ENCODE results near the gene NDUFAB1. TPM values are rescaled to one million over a fixed set of nuclear protein-coding genes. Genes with fewer than 3 reads are reported as not detected.

The NDUFAB1 gene
- total RNA-seq, 1 experiment from 2014 or later = 189 TPM

DNA sequence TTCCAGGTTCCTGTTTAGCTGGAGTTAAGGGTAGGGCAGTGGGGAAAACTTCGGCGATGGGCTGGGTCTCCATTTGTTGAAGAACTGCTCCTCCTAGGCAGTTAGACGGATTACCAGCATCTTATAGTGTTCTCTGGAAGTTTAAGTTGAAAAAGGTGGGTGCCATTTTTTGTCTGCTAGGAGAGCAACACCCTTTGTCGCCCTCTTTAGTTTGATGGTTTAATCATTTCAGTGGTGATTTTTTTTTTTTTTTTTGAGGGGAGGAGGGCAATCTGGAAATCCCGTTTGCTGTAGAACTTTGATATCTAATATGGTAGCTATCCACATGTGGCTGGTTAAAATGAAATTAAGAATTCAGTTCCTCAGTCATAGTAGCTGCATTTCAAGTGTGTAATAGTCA lies 34.5 kb downstream of the NDUFAB1 start (continued):
- TF ChIP-seq, protein P1, sequence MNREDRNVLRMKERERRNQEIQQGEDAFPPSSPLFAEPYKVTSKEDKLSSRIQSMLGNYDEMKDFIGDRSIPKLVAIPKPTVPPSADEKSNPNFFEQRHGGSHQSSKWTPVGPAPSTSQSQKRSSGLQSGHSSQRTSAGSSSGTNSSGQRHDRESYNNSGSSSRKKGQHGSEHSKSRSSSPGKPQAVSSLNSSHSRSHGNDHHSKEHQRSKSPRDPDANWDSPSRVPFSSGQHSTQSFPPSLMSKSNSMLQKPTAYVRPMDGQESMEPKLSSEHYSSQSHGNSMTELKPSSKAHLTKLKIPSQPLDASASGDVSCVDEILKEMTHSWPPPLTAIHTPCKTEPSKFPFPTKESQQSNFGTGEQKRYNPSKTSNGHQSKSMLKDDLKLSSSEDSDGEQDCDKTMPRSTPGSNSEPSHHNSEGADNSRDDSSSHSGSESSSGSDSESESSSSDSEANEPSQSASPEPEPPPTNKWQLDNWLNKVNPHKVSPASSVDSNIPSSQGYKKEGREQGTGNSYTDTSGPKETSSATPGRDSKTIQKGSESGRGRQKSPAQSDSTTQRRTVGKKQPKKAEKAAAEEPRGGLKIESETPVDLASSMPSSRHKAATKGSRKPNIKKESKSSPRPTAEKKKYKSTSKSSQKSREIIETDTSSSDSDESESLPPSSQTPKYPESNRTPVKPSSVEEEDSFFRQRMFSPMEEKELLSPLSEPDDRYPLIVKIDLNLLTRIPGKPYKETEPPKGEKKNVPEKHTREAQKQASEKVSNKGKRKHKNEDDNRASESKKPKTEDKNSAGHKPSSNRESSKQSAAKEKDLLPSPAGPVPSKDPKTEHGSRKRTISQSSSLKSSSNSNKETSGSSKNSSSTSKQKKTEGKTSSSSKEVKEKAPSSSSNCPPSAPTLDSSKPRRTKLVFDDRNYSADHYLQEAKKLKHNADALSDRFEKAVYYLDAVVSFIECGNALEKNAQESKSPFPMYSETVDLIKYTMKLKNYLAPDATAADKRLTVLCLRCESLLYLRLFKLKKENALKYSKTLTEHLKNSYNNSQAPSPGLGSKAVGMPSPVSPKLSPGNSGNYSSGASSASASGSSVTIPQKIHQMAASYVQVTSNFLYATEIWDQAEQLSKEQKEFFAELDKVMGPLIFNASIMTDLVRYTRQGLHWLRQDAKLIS (CRISPR knock-in tag; IDR thresholded peaks at IDR 0.05; ENCODE audit: borderline replicate concordance) = no peak
- TF ChIP-seq, protein P2, sequence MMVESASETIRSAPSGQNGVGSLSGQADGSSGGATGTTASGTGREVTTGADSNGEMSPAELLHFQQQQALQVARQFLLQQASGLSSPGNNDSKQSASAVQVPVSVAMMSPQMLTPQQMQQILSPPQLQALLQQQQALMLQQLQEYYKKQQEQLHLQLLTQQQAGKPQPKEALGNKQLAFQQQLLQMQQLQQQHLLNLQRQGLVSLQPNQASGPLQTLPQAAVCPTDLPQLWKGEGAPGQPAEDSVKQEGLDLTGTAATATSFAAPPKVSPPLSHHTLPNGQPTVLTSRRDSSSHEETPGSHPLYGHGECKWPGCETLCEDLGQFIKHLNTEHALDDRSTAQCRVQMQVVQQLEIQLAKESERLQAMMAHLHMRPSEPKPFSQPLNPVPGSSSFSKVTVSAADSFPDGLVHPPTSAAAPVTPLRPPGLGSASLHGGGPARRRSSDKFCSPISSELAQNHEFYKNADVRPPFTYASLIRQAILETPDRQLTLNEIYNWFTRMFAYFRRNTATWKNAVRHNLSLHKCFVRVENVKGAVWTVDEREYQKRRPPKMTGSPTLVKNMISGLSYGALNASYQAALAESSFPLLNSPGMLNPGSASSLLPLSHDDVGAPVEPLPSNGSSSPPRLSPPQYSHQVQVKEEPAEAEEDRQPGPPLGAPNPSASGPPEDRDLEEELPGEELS (CRISPR knock-in tag; IDR thresholded peaks at IDR 0.05) = no peak
- TF ChIP-seq TCF7 (CRISPR knock-in tag; IDR thresholded peaks at IDR 0.05; ENCODE audit: low read depth) (no peak), GTF2I (CRISPR knock-in tag; conservative IDR thresholded peaks at IDR 0.05) (no peak)

DNA sequence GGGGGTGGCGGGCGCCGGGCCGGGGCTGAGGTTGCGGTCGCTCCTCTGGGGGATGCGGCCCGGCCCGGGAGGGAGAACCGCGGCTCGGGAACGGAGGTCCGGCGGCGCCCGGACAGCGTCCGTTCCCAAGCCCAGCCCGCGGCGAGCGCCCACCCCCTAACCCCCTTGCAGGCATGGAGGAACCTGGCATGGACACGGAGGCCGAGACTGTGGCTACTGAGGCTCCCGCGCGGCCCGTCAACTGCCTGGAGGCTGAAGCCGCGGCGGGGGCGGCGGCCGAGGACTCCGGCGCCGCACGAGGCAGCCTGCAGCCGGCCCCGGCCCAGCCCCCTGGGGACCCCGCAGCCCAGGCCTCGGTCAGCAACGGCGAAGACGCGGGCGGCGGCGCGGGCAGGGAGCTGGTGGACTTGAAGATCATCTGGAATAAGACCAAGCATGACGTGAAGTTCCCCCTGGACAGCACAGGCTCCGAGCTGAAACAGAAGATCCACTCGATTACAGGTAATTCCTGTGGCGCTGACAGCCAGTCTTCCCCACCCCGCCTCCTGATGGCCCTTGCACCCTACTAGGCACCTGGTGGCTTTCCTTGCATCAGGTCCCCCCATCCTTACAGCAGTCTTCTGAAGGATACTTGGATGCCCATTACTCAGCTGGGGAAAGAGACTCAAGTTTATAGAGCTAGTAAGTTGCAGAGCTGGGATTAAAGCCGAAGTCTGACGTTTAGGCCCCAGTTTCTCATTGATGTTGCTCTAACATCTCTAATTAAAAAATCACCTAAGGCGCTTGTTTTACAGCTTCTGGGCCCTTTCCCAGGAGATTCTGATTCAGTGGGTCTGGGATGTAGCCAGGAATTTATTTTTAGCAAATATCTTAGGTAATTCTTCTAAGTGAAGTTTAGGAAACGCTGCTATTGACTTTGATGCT lies 38.1 kb downstream of the NDUFAB1 start:
- H3K27ac Mint-ChIP-seq = 0 out of 2 replicates have a peak overlapping the region, but pooled peaks have one; percentile 32
- peak; percentile 4; the same call in 1 of the 2 replicates for ATAC-seq

DNA sequence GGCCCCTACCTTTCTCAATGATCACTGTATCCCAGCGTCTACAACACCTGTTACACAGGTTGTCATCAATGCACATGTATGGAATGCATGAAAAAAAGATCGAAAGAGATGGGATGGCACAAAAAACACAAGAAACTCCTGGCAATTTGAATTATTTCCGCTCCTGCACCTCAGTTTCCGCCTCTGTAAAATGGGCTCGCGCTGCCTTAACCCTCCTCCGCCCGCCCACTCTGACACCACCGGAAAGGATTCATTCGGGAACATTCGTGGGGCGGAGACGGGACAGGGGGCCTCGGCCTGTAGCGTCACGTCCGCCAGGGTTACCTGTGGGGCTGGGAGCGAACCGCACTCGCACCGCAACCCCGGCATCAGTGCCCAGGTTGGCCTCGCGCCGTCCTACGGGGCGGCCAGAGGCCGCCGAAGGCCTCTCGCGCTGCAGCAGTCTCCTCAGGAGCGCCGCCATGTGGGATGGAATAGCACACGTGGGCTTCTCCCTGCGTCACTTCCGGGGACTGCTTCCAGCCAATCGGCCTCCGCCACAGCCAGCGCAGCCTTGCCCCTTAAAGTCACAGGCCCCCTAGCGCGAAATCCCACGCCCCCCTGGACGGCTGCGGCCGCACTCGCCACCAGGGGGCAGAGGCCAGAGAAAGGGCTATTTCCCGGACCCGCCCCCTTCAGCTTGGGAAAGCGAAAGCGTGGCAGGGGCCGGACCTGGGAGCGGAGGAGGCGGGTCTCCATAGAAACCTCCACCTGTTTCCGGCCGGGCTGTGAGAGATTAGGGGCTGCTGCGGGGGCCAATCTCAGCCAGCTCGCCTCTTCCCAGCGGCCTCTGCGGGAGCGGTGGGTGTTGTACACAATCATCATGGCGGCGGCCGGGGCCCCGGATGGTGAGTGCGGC lies 39.0 kb downstream of the NDUFAB1 start, which contains the start of the genes EARS2 and UBFD1:
TSS of gene EARS2 (minus strand) at position 470 of the 898 bp plus-strand sequence. CDS start at position 463, 7 bp downstream.
TSS of gene UBFD1 (plus strand) at position 847 of the 898 bp plus-strand sequence. CDS start at position 863, 16 bp downstream.
- peak; percentile 95 for ATAC-seq
- Mint-ChIP-seq H3K27ac (peak within 1 kb of the TSS; percentile 85), H3K9me3 (no peaks in the 10 kb centered on the region), H3K36me3 (peaks cover 35% of the 10 kb centered on the region), H3K4me3 (peak within 1 kb of the TSS; percentile 90), H3K4me1 (peaks cover 18% of the 10 kb centered on the region), H3K27me3 (ENCODE audit: low read depth) (no peaks in the 10 kb centered on the region)
- CTCF ChIA-PET = interaction anchor here (0.6 to 2.3 kb wide), 14 partner anchors 12 to 488 kb away, joined by 3 to 22 read pairs (median 4); partner anchors contain the start of genes DCTN5 and NDUFAB1
- peak; percentile 98 for DNase-seq (ENCODE audit: low spot score)
- POLR2A ChIA-PET = interaction anchor here (0.6 to 1.8 kb wide), 5 partner anchors 39 to 104 kb away, joined by 3 to 7 read pairs (median 4); partner anchors contain the start of genes COG7, DCTN5, GGA2 and NDUFAB1
- TF ChIP-seq, protein P3, sequence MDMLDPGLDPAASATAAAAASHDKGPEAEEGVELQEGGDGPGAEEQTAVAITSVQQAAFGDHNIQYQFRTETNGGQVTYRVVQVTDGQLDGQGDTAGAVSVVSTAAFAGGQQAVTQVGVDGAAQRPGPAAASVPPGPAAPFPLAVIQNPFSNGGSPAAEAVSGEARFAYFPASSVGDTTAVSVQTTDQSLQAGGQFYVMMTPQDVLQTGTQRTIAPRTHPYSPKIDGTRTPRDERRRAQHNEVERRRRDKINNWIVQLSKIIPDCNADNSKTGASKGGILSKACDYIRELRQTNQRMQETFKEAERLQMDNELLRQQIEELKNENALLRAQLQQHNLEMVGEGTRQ (CRISPR knock-in tag; IDR thresholded peaks at IDR 0.05) = peak; percentile 93
- TF ChIP-seq RELA (CRISPR knock-in tag; IDR thresholded peaks at IDR 0.05; ENCODE audit: borderline replicate concordance) = no peak
- TF ChIP-seq GRHL2 (CRISPR knock-in tag; IDR thresholded peaks at IDR 0.05; ENCODE audit: insufficient replicate concordance, severe bottlenecking) = no peak
- 0 out of 2 replicates have a peak, but pooled peaks have one; percentile 51 for TF ChIP-seq NR2C2 (CRISPR knock-in tag; IDR thresholded peaks at IDR 0.05)
- TF ChIP-seq, protein P1 (CRISPR knock-in tag; IDR thresholded peaks at IDR 0.05; ENCODE audit: borderline replicate concordance) = no peak
- peak; percentile 63 for TF ChIP-seq NFYB (CRISPR knock-in tag; conservative IDR thresholded peaks at IDR 0.05; ENCODE audit: low read depth)
- TF ChIP-seq SP1 (CRISPR knock-in tag; conservative IDR thresholded peaks at IDR 0.05) = peak; percentile 93
- TF ChIP-seq, protein P4, sequence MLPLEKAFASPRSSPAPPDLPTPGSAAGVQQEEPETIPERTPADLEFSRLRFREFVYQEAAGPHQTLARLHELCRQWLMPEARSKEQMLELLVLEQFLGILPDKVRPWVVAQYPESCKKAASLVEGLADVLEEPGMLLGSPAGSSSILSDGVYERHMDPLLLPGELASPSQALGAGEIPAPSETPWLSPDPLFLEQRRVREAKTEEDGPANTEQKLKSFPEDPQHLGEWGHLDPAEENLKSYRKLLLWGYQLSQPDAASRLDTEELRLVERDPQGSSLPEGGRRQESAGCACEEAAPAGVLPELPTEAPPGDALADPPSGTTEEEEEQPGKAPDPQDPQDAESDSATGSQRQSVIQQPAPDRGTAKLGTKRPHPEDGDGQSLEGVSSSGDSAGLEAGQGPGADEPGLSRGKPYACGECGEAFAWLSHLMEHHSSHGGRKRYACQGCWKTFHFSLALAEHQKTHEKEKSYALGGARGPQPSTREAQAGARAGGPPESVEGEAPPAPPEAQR (CRISPR knock-in tag; IDR thresholded peaks at IDR 0.05) = peak; percentile 88

More for the DNA sequence above, 38.1 kb downstream of the NDUFAB1 start:
- POLR2A ChIA-PET = interaction anchor here (1.1 to 1.8 kb wide), 4 partner anchors 39 to 105 kb away, joined by 3 to 7 read pairs (median 6); partner anchors contain the start of genes COG7, DCTN5, GGA2 and NDUFAB1
- H3K4me1 Mint-ChIP-seq = peaks cover 18% of the 10 kb centered on the region
- peak; percentile 25 for DNase-seq (ENCODE audit: low spot score)
- CTCF ChIA-PET = interaction anchor here (0.6 to 2.3 kb wide), 13 partner anchors 11 to 488 kb away, joined by 3 to 22 read pairs (median 4); partner anchors contain the start of genes DCTN5 and NDUFAB1
- no peak for TF ChIP-seq ZNF232 (CRISPR knock-in tag; IDR thresholded peaks at IDR 0.05)
- 0 out of 2 replicates have a peak, but pooled peaks have one; percentile 55 for TF ChIP-seq TP53 (CRISPR knock-in tag; IDR thresholded peaks at IDR 0.05)
- no peak for TF ChIP-seq ZNF219 (CRISPR knock-in tag; IDR thresholded peaks at IDR 0.05; ENCODE audit: borderline replicate concordance)
- no peak for TF ChIP-seq NFE2L1 (CRISPR knock-in tag; IDR thresholded peaks at IDR 0.05)
- no peak for TF ChIP-seq KAT7 (CRISPR knock-in tag; IDR thresholded peaks at IDR 0.05; ENCODE audit: borderline replicate concordance)
- no peak for TF ChIP-seq ZNF263 (CRISPR knock-in tag; IDR thresholded peaks at IDR 0.05; ENCODE audit: low read depth)
- no peak for TF ChIP-seq NFATC4 (CRISPR knock-in tag; IDR thresholded peaks at IDR 0.05)
- peaks cover 39% of the 10 kb centered on the region for H3K36me3 Mint-ChIP-seq
- H3K9me3 Mint-ChIP-seq = no peaks in the 10 kb centered on the region
- peak overlapping the region; percentile 90 for H3K4me3 Mint-ChIP-seq
- H3K27me3 Mint-ChIP-seq (ENCODE audit: low read depth) = no peaks in the 10 kb centered on the region

All from WTC11 (cell line).